Measurements from ENCODE around the gene NOTCH4.

The NOTCH4 gene

GRCh38 chr6:32158052-32158451 lies 65.8 kb downstream of the NOTCH4 start:
- DNase-seq: no peak

- DNase-seq: no peak
These were observed 67.0 kb downstream of the NOTCH4 start for GRCh38 chr6:32156891-32157290.

GRCh38 chr6:32154514-32155161 lies 69.2 kb downstream of the NOTCH4 start:
- peak; percentile 82 for DNase-seq

- DNase-seq: peak; percentile 96
These were observed 70.0 kb downstream of the NOTCH4 start, which contains the start of gene PPT2 for GRCh38 chr6:32153564-32154513. PPT2 (plus strand) TSS chr6:32154141; CDS start chr6:32154595, 454 bp downstream.

DNA sequence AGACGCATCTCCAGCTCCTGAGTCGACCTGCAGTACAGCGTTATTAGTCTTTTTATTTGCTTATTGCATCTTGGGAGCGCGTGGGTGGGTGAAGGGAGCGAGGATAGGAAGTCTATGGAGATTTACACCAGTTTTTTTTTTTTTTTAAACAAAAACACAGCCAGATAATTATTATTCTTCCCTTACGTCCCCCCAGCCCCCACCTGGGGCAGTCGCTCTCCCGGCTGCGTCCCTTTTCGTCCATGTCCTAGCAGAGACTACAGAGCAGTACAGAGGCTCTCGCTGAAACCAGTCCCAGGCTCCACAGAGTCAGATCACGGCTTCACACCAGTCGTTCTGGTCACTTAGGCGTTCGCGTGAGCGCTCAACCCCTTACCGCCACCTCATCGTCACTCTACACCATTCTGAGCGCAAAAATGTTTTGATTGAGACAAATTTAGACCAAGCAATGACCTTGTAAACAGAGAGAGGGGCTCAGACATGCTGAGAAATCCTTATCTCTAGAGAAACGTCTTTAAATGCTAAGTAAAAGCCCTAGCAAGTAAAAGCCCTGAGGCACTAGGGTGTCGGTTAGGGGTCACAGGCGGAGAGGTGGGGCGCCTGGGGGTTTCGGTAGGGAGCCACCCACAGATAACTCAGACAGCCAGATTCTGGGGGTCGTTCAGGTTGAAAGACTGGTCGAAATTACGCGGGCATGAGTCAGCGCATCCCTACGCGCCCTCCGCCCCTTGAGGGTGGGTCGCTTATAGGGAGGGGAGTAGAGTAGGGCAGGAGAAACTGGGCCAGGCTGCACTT lies 70.9 kb downstream of the NOTCH4 start:
- DNase-seq: peak; percentile 27

GRCh38 chr6:32151863-32152768 lies 71.8 kb downstream of the NOTCH4 start, which contains the start of gene PRRT1:
PRRT1 (minus strand) TSS chr6:32151939; CDS start chr6:32151827, 112 bp downstream.
- DNase-seq: peak; percentile 33

- DNase-seq: peak; percentile 28
These were observed 72.5 kb downstream of the NOTCH4 start for GRCh38 chr6:32151181-32151862.

DNA sequence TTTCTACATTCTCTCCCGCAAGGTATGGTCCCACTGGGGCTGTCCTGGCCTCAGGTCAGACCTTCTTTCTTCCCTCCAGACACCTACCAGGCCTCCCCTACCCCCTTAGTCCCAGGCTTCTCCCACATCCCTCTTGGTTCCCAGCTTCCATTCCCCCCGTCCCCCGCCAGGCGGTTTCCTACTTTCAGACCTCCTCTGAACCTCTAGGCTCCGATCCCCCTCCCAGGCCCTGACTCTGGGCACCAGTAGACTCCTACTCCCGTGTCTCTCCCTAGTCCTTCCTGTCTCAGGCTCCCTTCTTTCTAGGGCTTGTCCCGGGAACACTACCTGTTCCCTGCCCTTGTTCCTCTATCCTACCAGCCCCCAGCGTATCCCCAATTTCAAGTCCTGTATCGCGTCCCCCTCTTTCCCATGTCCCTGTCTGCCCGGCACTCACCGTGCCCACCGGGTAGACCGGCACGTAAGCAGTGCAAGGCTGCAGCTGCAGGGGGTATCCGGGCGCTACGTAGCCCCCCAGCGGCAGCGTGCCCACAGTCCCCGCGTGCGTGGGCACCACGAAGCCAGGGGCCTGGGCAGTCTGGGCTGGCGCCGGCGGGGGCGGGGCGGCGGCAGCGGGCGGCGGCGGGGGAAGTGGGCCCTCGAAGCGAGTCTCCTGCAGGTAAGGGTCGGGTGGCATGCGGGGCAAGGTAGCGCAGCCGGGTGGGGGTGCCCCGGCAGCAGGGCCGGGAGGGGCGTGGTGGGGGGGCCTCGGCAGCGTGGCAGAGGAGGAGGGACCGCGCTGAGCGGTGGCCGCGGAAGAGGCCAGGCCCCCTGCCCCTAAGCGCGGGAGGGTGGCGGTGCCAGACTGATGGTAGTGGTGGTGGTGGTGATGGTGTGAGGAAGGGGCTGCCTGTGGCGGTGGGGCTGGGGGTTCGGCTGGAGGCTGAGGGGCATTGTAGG lies 73.7 kb downstream of the NOTCH4 start:
- peak; percentile 25 for DNase-seq

DNA sequence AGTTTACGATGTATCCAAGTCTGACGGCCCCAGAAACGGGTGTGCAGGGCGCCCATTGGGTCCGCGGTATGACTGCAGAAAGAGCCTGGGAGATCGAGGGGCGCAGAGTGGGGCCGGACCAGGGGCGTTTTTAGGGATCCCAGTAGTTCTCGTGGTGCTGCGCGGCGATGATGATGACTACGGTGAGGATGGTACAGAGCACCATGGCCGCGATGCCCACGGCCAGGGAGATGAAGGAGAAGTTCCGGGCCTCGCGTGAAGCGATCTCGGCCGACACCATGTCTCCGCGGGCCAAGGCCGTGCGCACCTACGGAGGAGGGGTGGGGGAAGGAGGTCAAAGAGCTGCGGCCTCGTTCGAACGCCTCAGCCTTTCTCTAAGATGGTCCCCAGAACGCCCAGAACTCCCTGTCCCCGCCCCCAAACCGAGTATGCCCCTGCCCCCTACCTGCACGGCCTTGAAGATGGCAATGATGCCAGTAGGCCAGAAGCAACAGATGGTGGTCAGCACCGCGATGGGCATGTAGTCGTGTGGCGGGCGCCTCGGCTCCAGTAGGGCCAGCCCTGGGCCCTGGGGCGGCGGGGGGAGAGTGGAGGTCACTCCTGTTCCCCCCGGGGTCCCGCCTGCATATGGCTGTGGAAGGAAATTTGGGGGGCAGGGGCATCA lies 74.6 kb downstream of the NOTCH4 start:
- no peak for DNase-seq

- peak; percentile 81 for DNase-seq
These were observed 75.4 kb downstream of the NOTCH4 start for GRCh38 chr6:32148289-32149091.

DNA sequence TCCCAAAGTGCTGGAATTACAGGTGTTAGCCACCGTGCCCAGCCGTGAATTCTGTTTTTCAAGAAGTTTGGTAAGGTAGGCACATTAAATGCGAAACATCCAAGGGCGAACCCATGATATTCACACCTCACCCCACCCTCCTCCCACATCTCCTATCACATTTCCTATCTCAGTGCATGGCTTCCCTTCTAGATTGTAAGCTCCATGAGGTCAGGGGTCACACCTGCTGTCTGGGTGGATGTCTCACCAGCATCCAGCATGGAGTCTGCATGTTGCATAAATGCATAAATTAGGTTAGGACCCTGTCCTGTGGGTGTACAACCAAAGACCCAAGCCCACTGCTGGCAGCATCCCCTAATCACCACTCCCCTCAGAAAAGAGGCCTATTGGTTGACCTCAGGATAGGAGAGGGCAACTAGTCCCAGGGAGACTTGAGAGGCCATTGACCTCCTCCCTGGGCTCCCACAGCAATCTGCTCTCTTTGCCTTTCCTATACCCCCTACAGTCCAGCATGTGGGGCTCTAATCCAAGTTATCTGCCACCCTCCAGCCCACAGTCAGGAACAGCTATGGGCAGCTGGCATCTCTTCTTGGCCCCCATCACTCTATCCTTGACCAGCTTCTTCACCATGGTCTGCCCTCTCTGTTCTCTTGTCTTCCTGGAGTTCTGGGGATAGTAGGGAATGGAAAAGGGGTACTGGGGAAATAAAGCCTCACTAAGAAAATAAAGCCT lies 76.3 kb downstream of the NOTCH4 start:
- DNase-seq: no peak

- no peak for DNase-seq
These were observed 77.2 kb downstream of the NOTCH4 start for GRCh38 chr6:32146687-32147086.

DNA sequence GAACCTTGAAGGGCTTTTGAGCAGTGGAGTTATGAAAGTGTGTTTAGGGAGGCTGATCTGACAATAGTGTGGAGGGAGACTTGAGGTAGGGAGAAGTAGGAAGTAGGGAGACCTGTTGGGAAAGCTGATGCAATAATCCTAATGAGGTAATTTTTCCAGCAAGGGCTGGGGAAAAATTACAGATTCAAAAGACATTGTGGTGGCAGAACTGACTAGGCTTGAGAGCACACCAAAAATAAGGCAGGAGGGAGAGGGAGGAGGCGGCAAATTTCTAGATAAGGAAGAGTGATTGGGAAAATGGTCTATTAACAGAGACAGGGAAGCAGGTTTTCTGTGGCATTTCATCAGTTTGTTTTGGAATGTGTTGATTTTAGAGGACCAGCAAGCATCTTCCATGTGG lies 77.6 kb downstream of the NOTCH4 start:
- DNase-seq: no peak

Measured in right hindlimb (tissue), 1 donor.